ENCODE data around the gene MRPL37. TPM values are rescaled to one million over a fixed set of nuclear protein-coding genes. Genes with fewer than 3 reads are reported as not detected.

MRPL37 gene
- total and polyA plus RNA-seq, 2 of the 8 experiments (the other 6 are each of a cell fraction or from before 2014, with no cell fraction given) = 45.5 to 126 TPM

- Histone ChIP-seq H2BK5ac (ENCODE audit: low read depth, low read length) (no peak overlapping the region), H2BK20ac (ENCODE audit: low read length) (no peak overlapping the region), H3K79me1 (ENCODE audit: low read depth, low read length) (no peaks in the 10 kb centered on the region), H4K20me1 (replicated peaks in 1 of 2; ENCODE audit: control insufficient read depth in 1 of 2, insufficient read depth in 2 of 2, low read length in 2 of 2) (peaks cover 3 to 10% of the 10 kb centered on the region in 2 experiments), H3K18ac (ENCODE audit: extremely low read depth, low read length) (no peak overlapping the region), H4K5ac (ENCODE audit: insufficient read length, low read depth, low read length) (no peak overlapping the region), H3K79me2 (ENCODE audit: control insufficient read depth in 1 of 2, insufficient read depth in 2 of 2, low read length in 2 of 2) (no peaks in the 10 kb centered on the region), H2BK12ac (ENCODE audit: low read depth, low read length) (no peak overlapping the region), H2BK120ac (replicated peaks; ENCODE audit: low read depth, low read length) (no peak overlapping the region), H3K23ac (ENCODE audit: insufficient read length) (no peak overlapping the region), H3K36me3 (ENCODE audit: control insufficient read depth in 2 of 4, insufficient read depth in 4 of 4, low read length in 3 of 4) (peaks cover 3 to 31% (median 15%) of the 10 kb centered on the region in 4 experiments; a peak in 5 of 8 replicates), H4K8ac (ENCODE audit: extremely low read depth, insufficient read depth, low read length) (0 out of 2 replicates have a peak overlapping the region, but pooled peaks have one; percentile 40), H3K27ac (ENCODE audit: low read depth, low read length) (no peak overlapping the region), H3K4me1 (replicated peaks in 1 of 4; ENCODE audit: control insufficient read depth in 3 of 4, insufficient read depth in 4 of 4, low read length in 3 of 4) (no peaks in the 10 kb centered on the region), H3K9ac (replicated peaks in 1 of 4; ENCODE audit: extremely low read depth in 1 of 4, low read depth in 3 of 4, low read length in 3 of 4) (no peak overlapping the region), H3K4ac (replicated peaks; ENCODE audit: insufficient read length, low read depth, low read length) (no peak overlapping the region), H2AK5ac (ENCODE audit: low read depth, low read length) (no peak overlapping the region), H3K56ac (replicated peaks; ENCODE audit: insufficient read length, low read depth, low read length) (no peak overlapping the region), H2BK15ac (ENCODE audit: low read length) (no peak overlapping the region), H3K4me2 (ENCODE audit: insufficient read depth in 1 of 2, low read depth in 2 of 2, low read length in 2 of 2) (no peak overlapping the region), H3K23me2 (ENCODE audit: low read depth, low read length) (no peaks in the 10 kb centered on the region), H4K91ac (replicated peaks; ENCODE audit: insufficient read length, low read length) (no peak overlapping the region), H3K14ac (ENCODE audit: insufficient read length) (no peak overlapping the region), H3K27me3 (replicated peaks in 1 of 4; ENCODE audit: control insufficient read depth in 3 of 4, extremely low read depth in 1 of 4, insufficient read depth in 3 of 4, low read length in 3 of 4) (no peaks in the 10 kb centered on the region; a peak in 1 of 7 replicates), H3K9me3 (ENCODE audit: insufficient read depth in 2 of 2, low read depth in 1 of 2, low read length in 1 of 2) (no peaks in the 10 kb centered on the region), H2AFZ (ENCODE audit: low read length) (no peak overlapping the region), H3K4me3 (ENCODE audit: extremely low read depth in 1 of 4, insufficient read depth in 2 of 4, low read depth in 3 of 4, low read length in 4 of 4) (no peak overlapping the region)
- DNase-seq (ENCODE audit: low read depth in 1 of 2, low spot score in 2 of 2) (no peak), FAIRE-seq (no peak)
- CTCF ChIA-PET (ENCODE audit: partially characterized antibody) = interaction anchor here (0.9 kb wide), 1 partner anchor 15 kb away, joined by 3 read pairs; no protein-coding TSS in a partner anchor
- POLR2A ChIA-PET (ENCODE audit: partially characterized antibody) = interaction anchor here (0.9 to 1.5 kb wide), 2 partner anchors 25 to 45 kb away, joined by 3 read pairs; no protein-coding TSS in a partner anchor
- WGBS, 2 experiments (ENCODE audit: extremely low coverage in 1 of 2, insufficient coverage in 1 of 2, insufficient read length in 1 of 2, insufficient replicate concordance in 2 of 2, low coverage in 1 of 2, low lambda C conversion rate in 2 of 2, missing lambda C conversion rate in 1 of 2) = 83% methylated on average over 4 of the region's 4 CpGs; no CpG with 5 or more reads in 1 of the 2 experiments
Measured at GRCh38 chr1:54245501-54245900, 45.5 kb downstream of the MRPL37 start.

All from H1 (cell line).